HEK293T (cell line): Measurements from ENCODE around the gene NBAS.

Experiments
- ARNT ChIP-seq: fragments of 450-650 bp; IDR thresholded peaks from 2 replicates; pipeline ENCODE4 v1.6.1; 2017; ENCODE audit warnings: mild to moderate bottlenecking
- BHLHE40 ChIP-seq: fragments of 450-650 bp; IDR thresholded peaks from 2 replicates; pipeline ENCODE4 v1.6.1; 2016; ENCODE audit warnings: mild to moderate bottlenecking, moderate library complexity, borderline replicate concordance
- FOXA1 ChIP-seq: fragments of 450-650 bp; IDR thresholded peaks from 2 replicates; pipeline ENCODE4 v1.6.1; 2016; ENCODE audit warnings: mild to moderate bottlenecking
- HDGF ChIP-seq: fragments of 450-650 bp; IDR thresholded peaks from 2 replicates; pipeline ENCODE4 v1.6.1; 2017; ENCODE audit warnings: antibody characterized with exemption, borderline replicate concordance
- NFRKB ChIP-seq: fragments of 450-650 bp; IDR thresholded peaks from 2 replicates; pipeline ENCODE4 v1.6.1; 2016; ENCODE audit warnings: mild to moderate bottlenecking, moderate library complexity
- PKNOX1 ChIP-seq: fragments of 450-650 bp; IDR thresholded peaks from 2 replicates; pipeline ENCODE4 v1.6.1; 2016
- SP1 ChIP-seq: fragments of 450-650 bp; IDR thresholded peaks from 2 replicates; pipeline ENCODE4 v1.6.1; 2017
- TARDBP ChIP-seq: fragments of 450-650 bp; IDR thresholded peaks from 2 replicates; pipeline ENCODE4 v1.6.1; 2016

DNA sequence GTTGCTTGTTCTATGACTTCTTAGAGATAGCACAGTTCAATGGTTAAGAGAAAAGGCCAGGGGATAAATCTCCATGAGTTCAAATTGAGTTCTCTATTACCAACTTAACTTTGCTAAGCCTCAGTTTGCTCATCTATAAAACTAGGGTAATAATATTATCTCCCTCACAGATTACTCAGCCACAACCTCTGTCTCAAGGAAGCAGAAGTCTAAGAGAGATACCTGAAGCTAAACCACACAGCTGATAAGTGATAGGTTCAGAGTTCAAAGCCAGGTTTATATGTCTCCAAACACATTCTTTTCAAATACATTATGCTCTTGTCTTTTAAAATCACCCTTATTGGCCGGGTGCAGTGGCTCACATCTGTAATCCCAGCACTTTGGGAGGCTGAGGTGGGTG is 287.7 kb downstream of the NBAS start:
- TF ChIP-seq SP1 (no peak), HDGF (no peak), FOXA1 (no peak), NFRKB (no peak), ARNT (no peak), BHLHE40 (no peak), TARDBP (no peak), PKNOX1 (no peak)
